Measurements from ENCODE around the gene TMEM270.

TMEM270 gene

DNA sequence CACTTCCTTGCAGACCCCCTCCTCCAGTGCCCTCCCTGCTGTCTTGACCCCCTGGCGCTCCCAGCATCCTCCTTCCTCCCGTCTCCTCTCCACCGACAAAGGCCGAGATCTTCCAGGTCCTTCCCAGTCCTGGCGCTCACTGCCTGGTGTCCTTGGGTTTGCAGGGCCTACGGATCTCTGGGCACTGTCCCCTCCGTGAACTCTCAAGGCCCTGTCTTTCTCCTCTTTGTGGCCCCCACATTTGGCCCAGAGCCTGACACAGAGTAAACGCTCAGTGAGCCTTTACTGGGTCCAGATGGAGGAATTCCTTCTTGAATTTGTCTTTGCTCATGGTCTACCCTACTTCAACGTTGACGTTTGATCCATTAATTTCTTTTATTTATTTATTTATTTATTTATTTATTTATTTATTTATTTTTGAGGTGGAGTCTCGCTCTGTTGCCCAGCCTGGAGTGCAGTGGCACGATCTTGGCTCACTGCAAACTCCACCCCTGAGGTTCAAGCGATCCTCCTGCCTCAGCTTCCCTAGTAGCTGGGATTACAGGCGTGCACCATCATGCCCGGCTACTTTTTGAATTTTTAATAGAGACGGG is 29.7 kb downstream of the TMEM270 start:
- DNase-seq = no peak

DNA sequence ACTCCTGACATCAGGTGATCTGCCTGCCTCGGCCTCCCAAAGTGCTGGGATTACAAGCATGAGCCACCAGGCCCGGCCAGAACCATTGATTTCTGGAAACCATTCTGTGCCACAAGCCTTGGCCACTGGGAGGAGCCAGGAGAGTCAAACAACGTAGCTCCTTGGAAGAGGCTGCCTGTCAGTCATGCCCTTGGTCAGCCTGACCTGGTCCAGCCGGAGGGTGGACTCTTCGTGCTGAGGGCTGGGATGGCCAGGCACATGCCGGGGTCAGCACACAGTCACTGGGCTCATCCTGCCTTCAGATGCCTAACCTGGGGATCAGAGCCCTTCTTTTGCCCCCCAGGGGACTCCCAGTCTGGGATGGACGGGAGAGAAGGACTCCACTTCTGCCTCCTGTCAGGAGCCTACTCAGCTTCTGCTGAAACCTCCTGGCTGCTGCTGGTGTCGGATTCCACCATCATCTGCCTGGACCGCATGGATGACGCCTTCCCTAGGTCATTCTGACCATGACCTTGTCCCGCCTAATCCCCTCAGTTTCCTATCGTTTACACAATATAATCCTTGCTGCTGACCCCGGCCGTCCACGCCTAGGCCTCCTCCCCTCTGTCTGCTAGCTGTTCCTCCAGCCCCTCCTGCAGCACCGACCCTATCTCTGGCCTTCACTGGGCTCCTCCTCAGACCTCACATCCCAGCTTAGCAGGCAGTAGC is 30.4 kb downstream of the TMEM270 start:
- DNase-seq = no peak

DNA sequence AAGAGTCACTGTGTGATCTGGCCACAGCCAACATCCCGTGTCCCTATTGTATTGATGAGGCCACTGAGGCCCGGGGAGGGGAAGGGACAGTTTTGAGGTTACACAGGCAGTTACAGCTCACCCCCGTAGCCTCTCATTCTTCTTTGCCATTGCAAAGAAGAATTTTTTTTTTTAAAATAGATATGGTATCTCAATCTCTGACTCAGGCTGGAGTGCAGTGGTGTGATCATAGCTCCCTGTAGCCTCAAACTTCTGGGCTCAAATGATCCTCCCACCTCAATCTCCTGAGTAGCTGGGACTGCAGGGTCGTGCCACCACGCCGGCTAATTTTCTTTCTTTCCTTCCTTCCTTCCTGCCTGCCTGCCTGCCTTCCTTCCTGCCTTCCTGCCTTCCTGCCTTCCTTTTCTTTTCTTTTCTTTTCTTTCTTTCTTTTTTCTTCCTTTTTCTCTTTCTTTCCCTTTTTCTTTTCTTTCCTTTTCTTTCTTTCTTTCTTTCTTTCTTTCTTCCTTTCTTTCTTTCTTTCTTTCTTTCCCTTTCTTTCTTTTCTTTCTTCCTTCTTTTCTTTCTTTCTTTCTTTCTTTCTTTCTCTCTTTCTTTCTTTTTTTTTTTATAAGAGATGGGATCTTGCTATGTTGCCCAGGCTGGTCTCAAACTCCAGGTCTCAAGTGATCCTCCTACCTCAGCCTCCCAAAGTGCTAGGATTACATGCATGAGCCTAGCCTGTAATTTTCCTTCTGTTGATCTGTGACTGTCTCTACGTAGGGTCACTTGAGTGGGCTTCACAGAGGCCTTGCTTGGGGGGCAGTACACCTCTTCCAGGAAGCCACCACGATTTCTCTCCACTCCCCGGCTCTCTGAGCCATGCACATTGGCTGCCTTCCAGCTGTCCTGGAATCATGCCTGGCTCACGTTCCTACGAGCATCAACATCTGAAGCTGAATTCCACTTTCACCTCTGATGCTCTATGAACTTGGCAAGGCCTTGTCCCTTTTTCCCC is 31.3 kb downstream of the TMEM270 start:
- no peak for DNase-seq

DNA sequence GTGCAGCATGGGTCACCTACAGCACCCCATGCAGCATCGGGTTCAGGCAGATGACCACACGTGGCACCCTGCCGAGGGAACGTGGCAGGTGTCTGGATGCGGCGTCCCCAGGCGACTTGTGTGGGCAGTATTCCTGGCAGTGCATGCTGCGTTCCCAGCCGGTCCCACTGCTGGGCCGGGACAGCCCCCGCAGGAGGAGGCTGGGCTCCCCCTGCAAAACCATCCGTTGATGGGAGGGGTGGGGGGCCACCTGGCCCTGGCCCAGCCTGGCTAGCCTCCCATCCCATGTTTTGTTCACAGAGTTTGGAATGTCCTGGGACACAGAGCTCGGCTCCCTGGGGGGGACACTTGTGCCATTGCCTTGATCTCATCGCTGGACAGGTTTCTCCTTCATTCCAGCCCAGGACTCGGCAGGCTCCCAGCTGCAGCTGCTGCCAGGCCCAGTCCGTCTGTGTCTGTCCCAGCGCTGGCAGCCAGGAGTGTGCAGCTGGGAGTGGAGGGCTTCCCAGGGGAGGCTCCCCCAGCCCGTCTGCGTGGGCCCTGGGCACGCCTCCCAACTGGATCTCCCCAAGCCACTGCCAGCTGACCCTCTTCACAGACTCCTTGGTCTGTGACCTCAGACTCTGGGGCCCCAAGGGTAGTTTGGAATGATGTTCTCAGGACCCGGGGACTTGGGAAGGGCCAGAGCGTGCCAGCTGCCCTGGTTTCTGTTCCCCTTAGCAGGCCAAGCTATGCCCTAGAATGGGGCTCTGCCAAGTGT is 32.6 kb downstream of the TMEM270 start:
- DNase-seq = no peak

DNA sequence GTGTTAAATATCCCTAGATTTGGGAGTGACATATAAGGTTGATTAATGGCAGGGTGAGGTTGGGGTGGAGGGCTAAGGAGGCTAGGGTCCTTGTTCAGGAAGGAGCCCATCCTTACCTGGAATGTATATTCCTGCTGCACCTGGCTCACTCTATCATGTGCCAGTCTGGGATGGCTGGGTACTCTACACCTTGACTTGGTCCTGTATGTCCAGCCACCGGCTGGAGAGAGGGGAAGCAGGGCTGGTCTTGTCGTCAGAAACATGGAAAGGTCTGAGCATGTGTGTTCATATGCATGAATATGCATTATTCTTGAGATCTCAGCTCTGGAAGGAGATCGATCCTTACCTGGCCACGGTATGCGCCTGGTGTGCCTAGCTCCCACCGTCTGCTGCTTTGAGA is 33.2 kb downstream of the TMEM270 start:
- no peak for DNase-seq

DNA sequence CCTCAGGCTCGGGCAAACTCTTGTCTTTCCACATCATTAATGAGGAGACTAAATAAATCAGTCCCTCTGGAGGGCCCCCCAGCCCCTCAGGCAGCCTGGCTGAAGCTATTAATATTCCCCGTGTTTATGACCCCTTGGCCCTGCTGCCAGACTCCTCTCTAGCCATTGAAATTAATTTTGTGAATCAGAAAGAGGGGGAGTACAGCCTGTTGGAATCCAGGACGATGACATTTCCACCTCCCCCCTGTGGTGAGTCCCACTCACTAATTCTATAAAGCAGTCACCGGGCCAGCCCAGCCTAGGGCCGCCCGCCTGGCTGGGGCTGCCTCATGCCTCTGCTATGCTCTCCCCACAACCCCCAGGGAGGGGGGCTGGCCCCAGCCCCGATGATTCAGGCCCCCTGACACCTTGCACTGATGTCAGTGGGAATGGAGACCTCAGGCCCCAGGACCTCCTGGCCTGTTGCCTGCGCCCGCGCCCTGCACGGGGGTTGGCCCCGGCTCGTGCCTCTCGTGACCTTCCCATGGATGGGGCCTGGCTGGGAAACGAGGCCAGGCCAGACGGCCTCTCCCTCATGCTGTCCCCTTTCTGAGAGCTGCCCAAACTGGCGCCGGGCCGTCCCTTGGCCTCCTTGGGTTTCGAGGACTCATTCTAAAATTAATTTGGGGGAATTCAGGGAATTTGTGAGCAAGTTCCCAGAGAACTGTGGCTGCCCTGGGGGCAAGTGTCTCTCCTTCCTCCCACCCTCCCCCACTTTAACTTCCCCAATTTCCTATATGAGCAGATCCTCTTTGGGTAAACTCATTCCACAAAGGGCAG is 34.0 kb downstream of the TMEM270 start:
- no peak for DNase-seq

DNA sequence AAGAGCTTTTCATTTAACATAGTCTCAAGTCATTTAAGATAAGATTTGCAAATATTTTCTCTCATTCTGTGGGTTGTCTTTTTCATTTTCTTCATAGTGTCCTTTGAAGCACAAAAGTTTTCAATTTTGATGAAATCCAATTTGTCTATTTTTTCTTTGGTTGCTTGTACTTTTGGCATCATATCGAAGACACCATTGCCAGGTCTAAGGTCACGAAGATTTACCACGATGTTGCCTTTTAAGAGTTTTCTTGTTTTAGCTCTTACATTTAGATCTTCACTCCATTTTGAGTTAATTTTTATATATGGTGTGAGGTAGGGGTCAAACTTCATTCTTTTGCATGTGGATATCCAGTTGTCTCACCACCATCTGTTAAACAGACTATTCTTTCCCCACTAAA is 34.7 kb downstream of the TMEM270 start:
- DNase-seq = no peak

DNA sequence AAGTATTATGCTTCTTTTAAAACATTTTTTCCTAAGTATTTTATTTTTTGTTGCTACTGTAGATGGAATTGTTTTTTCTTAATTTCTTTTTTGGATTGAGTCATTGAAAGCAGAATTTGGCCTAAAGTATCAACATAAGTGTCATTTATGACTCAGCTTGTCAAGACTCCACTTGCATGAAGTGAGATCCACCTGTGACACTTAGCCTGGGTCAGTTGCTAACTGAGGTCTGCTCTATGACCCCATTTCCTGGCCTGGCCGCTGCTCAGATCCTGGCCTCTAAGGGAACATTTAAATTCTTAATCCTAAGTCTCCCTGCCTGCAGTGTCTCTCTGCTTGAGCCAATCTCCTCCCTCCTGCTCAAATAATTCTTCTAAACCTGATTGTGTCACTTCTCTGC is 35.5 kb downstream of the TMEM270 start:
- DNase-seq = no peak

DNA sequence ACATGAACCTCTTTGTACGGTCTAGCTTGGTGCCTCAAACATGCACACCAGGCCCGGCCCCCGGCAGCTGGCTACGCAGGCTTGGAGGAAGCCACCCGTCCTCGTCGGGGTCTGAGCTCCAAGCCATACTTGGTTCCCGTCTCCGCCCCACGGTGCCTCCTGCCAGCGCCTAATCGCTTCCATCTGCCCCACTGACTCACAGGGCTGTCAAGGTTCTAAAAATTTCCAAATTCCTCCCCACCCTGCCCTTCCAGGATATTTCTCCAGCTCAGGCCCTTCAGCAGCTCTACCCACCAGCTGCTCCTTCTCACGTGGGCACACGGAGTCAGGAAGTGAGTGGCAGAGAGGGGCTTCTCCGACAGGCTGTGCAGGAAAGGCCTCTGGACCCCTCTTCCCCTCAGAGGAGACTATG is 38.8 kb downstream of the TMEM270 start:
- no peak for DNase-seq

DNA sequence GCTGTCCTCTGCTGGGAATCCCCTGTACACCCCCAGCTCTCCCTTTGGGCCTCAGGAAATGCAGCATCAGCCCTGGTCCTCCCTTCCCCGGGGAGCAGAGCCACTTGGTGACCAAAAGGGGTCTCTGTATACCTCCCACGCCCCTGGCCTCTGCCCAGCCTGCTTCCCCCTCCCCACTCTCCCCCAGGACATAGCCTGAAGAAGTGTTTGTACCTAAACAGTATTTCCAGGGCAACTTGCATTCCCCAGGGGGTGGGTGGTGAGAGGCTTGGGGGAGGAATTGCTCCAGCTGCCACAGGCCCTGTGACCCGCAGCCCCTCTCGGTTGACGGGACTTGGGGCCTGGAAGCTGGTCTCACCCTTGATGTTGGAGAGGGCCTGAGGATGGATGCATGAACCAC is 39.3 kb downstream of the TMEM270 start:
- no peak for DNase-seq

DNA sequence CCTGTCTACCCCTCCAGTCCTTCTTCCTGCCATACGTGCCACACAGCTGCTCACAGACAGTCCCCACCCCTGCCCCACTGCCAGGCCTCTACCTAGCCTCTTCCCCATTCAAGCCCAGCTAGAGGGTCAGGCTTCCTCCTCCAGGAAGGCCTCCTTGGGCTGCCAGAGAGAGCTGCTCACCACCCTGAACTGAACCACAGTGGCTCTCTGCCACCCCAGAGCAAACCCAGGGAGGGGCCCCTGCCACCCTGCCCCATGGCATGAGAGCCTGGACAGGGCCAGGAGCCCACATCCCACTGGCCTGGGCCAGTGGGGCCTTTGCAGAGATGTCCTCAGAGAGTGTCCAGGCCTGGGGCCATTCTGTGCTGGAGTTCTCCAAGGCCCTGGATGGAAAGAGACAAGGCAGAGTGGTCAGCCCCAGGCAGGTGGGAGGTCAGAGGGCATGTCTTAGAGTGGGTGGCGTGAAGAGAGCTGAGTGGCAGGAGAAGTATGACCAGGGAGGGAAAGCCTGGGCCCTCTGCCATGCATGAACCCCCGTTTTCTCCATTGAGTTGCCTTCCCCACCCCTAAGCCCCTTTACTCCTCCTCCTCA is 40.4 kb downstream of the TMEM270 start:
- no peak for DNase-seq

DNA sequence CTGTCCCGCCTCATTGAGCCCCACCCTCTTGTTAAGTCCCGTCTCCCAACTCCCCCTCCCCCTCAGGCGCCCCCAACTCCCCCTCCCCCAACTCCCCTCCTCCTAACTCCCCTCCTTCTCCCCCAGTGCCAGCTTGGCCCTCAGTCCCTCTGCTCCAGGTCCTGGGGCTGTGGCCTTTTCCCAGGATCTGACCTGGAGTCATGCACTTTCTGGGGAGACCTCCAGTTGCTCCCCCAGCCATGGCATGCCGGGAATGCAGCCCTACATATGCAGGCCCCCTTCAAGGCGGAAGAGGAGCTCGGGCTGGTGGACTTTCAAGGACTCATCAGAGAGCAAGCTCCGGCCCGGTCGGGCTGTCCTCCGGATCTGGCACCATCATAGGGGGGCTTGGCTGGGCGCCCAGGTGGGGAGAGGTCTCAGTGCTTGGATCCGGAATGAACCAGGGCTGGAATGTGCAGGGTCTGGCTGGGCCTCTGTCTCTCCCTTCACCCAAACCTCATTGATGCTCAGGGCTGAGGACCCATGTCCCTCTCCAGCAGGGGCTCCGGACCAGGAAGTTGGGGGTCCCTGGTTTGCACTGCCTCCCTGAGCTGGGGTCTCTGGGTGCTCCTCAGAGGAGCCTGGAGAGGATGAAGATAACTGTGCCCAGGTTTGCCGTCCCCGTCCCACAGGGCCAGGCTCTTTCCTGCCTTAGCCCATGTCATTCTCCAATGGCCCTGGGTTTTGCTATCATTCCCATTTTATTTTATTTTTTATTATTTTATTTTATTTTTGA is 41.1 kb downstream of the TMEM270 start:
- no peak for DNase-seq

DNA sequence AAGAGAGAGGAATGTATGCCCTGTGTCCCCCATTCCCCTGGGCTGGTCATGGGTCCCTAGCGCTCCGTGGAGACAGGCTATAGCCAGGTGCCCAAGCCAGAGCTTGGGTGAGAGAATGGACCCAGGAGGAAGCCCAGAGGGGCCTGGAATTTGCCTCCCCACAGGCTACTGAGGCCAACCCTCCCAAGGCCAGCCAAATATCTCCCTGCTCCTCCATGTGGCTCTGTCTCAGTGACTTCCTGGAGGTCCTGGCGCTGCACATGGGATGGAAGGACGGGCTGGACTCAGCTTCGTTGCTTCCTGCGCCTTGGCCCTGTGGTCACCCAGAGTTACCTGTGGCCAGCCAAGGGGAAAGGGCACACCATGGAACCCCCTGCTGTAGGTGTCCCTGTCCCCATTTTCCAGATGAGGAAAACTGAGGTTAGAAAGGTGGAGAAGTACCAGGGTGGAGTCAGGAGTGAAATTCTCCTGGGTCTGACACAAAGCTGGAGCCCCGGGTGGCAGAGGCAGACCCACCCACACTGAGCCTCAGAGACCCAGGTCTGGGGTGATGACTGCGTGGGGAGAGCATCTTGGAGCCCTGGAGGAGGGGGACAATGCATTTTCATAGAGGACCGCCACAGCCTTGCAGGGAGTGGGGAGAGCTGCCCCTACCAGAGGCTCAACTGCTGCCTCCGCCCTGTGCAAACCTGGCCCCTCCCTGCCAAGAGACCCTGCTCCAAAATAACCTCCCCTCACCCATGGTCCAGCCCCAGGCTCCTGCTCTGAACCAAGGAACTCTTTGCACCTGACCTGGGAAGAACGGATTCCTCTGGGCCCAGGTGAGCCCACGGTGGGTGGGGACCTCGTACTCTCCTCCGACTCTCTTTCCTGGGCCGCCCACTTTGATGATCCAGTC is 42.6 kb downstream of the TMEM270 start:
- no peak for DNase-seq

DNA sequence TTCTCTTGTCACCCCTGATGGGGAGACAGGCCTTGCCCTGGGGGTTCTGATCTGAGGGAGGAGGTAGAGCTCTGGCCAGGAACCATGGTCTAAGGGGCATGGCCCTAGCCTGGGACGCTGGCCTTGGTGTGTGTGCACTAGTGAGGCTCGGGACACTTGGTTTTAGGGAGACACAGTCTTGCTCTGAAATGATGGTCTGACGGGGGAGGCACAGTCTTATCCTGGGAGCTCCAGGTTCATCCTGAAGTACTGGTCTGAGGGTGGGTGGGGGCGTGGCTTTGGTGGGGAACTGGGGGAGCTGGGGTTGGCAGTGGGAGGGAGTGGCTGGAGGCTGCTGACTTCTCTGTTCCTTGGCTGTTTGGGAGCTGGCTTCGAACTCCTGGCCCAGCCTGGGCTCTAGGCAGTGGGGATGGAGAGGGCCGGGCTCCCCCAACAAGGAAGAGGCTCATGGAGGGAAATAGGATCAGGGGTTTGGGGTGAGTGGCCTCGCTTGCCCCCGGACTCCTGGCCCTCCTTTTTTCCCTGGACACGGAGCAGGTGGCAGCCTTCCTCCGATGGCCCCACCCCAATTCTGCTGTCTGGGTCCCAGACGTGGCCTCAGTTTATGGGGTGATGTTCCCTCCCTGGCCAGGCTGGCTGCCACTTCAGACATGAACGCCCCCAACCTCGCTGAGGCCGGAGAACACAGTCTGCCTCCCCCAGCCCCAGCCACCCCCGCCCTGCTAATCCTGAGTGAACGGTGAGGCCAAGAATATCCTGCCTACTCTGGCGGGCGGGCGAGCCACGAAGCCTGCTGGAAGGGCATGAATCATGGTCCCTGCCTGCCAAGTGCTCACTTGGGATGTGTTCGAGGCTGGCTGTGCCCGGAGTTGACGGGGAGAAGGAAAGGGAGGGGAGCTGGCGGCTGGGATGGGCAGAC is 43.5 kb downstream of the TMEM270 start:
- DNase-seq = no peak

DNA sequence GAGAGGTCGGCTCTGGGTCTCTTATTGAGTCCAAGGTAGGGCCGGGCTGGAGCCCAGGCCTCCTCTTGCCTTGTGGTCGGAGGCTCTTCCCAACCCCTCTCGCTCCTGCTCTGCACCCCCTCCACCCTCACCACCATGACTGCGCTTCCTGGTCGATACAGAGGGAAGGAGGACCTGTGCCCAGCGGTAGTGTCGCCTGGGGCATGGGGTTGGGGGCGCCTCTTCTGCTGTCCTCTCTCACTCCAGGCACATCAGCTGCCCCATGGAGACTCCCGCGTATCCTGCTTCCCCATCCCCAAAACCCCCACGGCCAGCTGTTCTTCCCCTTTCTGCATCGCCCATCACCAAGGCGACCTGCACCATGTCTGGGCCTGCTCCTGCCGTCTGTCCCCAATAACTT is 44.4 kb downstream of the TMEM270 start:
- DNase-seq = no peak

DNA sequence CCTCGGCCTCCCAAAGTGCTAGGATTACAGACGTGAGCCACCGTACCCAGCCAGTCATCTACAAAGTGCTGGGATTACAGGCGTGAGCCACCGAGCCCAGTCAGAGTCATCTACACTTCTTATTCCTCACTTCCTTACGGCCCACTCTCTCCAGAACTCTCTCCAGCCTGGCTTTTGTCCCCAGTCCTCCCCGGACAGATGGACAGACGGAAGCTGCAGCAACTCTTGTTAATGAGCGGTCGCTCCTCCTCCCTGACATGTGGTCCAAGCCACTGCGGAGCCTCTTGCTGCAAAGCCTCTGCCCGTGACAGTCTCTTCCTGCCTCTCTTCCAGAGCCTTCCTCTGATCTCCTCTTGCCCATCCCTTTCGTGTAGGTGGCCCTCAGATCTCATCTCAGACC is 45.9 kb downstream of the TMEM270 start:
- no peak for DNase-seq

DNA sequence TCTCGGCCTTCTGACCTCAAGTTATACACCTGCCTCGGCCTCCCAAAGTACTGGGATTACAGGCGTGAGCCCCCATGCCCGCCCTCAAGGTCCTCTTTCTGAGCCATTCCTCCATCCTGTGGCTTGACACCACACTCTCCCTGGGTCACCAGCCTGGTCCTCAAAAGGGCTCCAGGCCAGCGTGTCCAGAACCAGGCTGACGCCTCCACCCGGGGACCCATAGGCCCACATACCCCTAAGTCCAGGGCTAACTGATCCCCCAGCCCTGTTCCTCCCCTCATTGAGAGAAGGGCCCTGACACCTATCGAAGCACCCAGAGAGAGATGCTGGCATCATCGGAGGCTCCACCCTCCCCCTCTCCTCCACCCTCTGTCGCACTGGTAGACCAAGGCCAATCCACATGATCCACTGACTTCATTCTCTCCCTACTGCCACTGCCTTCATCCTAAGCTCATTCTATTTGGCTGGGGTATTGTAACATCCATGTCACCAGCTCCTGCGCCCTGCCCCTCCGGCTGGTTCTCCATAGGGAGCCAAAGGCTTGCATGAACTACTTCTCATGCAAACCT is 46.7 kb downstream of the TMEM270 start:
- DNase-seq = no peak

DNA sequence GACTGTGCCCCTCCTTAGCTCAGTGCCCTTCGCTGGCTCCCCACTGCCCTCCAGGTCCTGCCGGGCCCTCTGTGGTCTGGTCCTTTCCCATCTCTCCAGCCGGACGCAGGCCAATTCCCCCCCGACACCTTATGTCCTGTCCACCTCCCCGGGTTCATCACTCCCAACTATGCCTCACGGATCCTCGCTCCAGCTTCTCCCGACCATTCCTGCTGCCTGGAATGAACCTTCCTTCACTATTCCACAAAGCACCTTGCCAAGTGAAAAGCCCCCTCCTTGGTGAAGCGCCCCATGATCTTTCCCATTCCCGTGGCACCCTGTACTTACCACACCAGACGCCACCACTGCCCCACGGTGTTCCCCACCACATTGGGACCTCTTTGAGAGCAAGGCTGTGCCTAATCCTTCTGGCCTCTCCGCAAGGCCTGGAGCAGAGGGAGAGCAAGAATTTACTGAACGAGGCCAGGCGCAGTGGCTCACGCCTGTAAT is 47.2 kb downstream of the TMEM270 start:
- peak in 1 of 2 donors; percentile 2 for DNase-seq
